NK-92 (cell line): ENCODE data around the gene RAB31.

Experiments
- DNase-seq: peaks from one replicate; lab custom pipeline; 2025; ENCODE audit not compliant: unreplicated experiment; lab: John Stamatoyannopoulos, UW

Gene RAB31

GRCh38 chr18:9787712-9788111, 79.6 kb downstream of the RAB31 start:
- DNase-seq, result no peak

GRCh38 chr18:9788140-9788539, 80.0 kb downstream of the RAB31 start:
- DNase-seq, result no peak

- DNase-seq, result no peak
Observed at GRCh38 chr18:9788860-9789259, 80.8 kb downstream of the RAB31 start.

- DNase-seq, result no peak
Observed at GRCh38 chr18:9790261-9790660, 82.2 kb downstream of the RAB31 start.

- DNase-seq, result no peak
Observed at GRCh38 chr18:9791991-9792390, 83.9 kb downstream of the RAB31 start.

GRCh38 chr18:9792565-9793245, 84.6 kb downstream of the RAB31 start:
- no peak for DNase-seq

GRCh38 chr18:9796011-9796410, 87.9 kb downstream of the RAB31 start:
- no peak for DNase-seq

- no peak for DNase-seq
Observed at GRCh38 chr18:9796935-9797549, 88.9 kb downstream of the RAB31 start.

- DNase-seq, result no peak
Observed at GRCh38 chr18:9802175-9803062, 94.3 kb downstream of the RAB31 start.

- no peak for DNase-seq
Observed at GRCh38 chr18:9803063-9803697, 95.1 kb downstream of the RAB31 start.

GRCh38 chr18:9803698-9804516, 95.8 kb downstream of the RAB31 start:
- DNase-seq, result no peak

GRCh38 chr18:9804517-9805104, 96.5 kb downstream of the RAB31 start:
- no peak for DNase-seq

GRCh38 chr18:9806905-9807304, 98.8 kb downstream of the RAB31 start:
- DNase-seq, result no peak

GRCh38 chr18:9808295-9809241, 100.5 kb downstream of the RAB31 start:
- DNase-seq, result no peak

- no peak for DNase-seq
Observed at GRCh38 chr18:9809697-9810096, 101.6 kb downstream of the RAB31 start.

- no peak for DNase-seq
Observed at GRCh38 chr18:9810299-9810698, 102.2 kb downstream of the RAB31 start.

GRCh38 chr18:9810994-9811705, 103.0 kb downstream of the RAB31 start:
- DNase-seq, result no peak

- DNase-seq, result no peak
Observed at GRCh38 chr18:9811978-9812377, 103.9 kb downstream of the RAB31 start.
